Nephron (organoid): ENCODE results near the gene CDK18.

ENCODE experiments used
- H3K27ac Mint-ChIP-seq, 3 experiments: 2 replicates each; pipeline ENCODE4 v1.8.0; 2020; ENCODE audit warnings: mixed read lengths in 3 of 3, mild to moderate bottlenecking in 2 of 3, moderate library complexity in 1 of 3
- H3K27me3 Mint-ChIP-seq: 2 replicates; pipeline ENCODE4 v1.8.0; 2021; ENCODE audit warnings: low read depth, mild to moderate bottlenecking, moderate library complexity, mixed read lengths
- H3K36me3 Mint-ChIP-seq: 2 replicates; pipeline ENCODE4 v1.8.0; 2020; ENCODE audit warnings: low read depth, mixed read lengths
- H3K4me1 Mint-ChIP-seq: 2 replicates; pipeline ENCODE4 v1.8.0; 2020; ENCODE audit warnings: mixed read lengths
- H3K4me3 Mint-ChIP-seq, 3 experiments: 2 replicates each; pipeline ENCODE4 v1.8.0; 2020; ENCODE audit warnings: mild to moderate bottlenecking in 3 of 3, mixed read lengths in 3 of 3, moderate library complexity in 2 of 3
- H3K9me3 Mint-ChIP-seq: 2 replicates; pipeline ENCODE4 v1.8.0; 2020; ENCODE audit warnings: mixed read lengths
- CTCF ChIP-seq, 3 experiments: fragments of 200-600 bp; sonication (generic); IDR thresholded peaks; one replicate each; pipeline ENCODE4 v1.5.0; 2021; ENCODE audit warnings: antibody characterized with exemption in 3 of 3; ENCODE audit not compliant: unreplicated experiment in 3 of 3

CDK18 gene

DNA sequence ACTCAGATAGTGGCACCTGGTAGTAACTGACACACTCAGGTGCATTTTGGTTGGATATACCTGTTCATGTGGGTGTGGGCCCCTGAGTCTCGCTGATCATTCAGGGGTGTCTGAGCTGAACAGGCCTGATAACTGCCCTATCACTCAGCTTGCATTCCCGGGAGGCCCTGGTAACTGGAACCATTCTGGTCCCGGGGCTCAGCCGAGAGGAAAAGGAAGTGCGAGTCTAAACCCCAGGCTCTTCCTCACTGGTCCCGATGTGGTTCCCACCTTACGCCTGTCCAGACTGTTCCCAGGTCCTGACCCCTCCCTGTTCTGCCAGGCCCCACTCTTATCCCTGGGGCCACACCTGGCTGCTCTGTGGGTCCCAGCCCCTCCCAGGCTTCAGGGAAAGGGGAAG, 11.7 kb upstream of the CDK18 start:
- Mint-ChIP-seq H3K9me3 (no peaks in the 10 kb centered on the region), H3K4me3 (no peak overlapping the region), H3K4me1 (peaks cover 51% of the 10 kb centered on the region), H3K27me3 (peaks cover 21% of the 10 kb centered on the region), H3K27ac (peak overlapping the region in 2 of 3 experiments; percentile 54 to 73), H3K36me3 (peaks cover 3% of the 10 kb centered on the region)
- no peak for TF ChIP-seq CTCF (IDR thresholded peaks at IDR 0.05; ENCODE audit: unreplicated experiment in 3 of 3)

DNA sequence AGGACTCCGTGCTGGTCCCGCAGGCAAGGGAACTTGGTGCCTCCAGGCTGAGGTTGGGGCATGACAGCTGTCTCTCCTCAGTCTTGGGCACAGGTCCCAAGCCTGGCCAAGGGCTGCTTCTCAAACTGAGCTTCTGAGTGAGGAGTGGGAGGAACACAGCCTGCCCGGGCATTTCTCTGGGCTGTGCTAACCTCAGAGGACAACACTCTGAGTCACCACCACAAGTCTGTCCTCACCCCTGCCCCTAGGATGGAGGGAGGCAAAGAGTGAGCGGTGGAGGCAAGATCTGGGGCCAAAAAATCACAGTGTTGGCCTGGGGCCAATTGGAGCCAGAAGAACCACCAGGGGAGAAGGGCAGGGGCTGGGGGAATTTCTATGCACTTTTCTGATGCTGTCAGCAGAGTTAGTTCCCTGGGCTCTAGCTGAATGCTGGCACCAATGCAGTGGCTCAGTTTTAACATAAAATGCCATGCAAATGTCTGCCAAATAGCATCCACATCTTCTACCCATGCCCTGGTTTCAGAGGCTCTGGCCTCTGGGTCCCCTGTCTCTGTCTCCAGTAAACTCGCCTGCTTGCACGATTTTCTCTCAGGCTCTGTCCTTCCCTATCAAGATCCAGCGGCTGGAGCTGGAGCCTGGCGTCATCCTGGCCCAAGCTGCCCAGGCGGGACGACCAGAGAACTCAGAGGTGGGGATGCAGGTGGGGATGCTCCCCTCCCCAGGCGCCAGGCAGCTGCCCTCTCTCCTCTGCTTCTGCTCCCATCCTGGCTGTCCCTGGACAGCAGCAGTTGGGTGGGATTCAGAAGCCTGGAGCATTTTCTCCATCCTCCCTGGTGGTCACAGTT, 11.0 kb upstream of the CDK18 start:
- peaks cover 46% of the 10 kb centered on the region for H3K4me1 Mint-ChIP-seq
- peak overlapping the region; percentile 54 to 73 (median 63) for H3K27ac Mint-ChIP-seq
- H3K9me3 Mint-ChIP-seq, result no peaks in the 10 kb centered on the region
- no peaks in the 10 kb centered on the region for H3K36me3 Mint-ChIP-seq
- TF ChIP-seq CTCF (IDR thresholded peaks at IDR 0.05; ENCODE audit: unreplicated experiment in 3 of 3), result no peak
- peak overlapping the region in 1 of 3 experiments; percentile 4 for H3K4me3 Mint-ChIP-seq
- H3K27me3 Mint-ChIP-seq, result peaks cover 15% of the 10 kb centered on the region

- no peaks in the 10 kb centered on the region for H3K9me3 Mint-ChIP-seq
- peak in 2 of 3 experiments; percentile 10 to 16 for TF ChIP-seq CTCF (IDR thresholded peaks at IDR 0.05; ENCODE audit: unreplicated experiment in 3 of 3)
- H3K27me3 Mint-ChIP-seq, result peaks cover 11% of the 10 kb centered on the region
- H3K4me3 Mint-ChIP-seq, result no peak overlapping the region
- peak overlapping the region; percentile 54 to 73 (median 66) for H3K27ac Mint-ChIP-seq
- peaks cover 51% of the 10 kb centered on the region for H3K4me1 Mint-ChIP-seq
- no peaks in the 10 kb centered on the region for H3K36me3 Mint-ChIP-seq
These were observed 10.4 kb upstream of the CDK18 start for GRCh38 chr1:205494115-205494514.

GRCh38 chr1:205495237-205495823, 9.1 kb upstream of the CDK18 start:
- Mint-ChIP-seq H3K9me3 (no peaks in the 10 kb centered on the region), H3K4me3 (peak overlapping the region in 2 of 3 experiments; percentile 23 to 32), H3K27ac (peak overlapping the region; percentile 79 to 85 (median 83))

GRCh38 chr1:205496661-205497060, 7.8 kb upstream of the CDK18 start:
- H3K27ac Mint-ChIP-seq, result peak overlapping the region; percentile 79 to 85 (median 83)
- TF ChIP-seq CTCF (IDR thresholded peaks at IDR 0.05; ENCODE audit: unreplicated experiment in 3 of 3), result no peak
- H3K27me3 Mint-ChIP-seq, result no peaks in the 10 kb centered on the region
- H3K36me3 Mint-ChIP-seq, result no peaks in the 10 kb centered on the region
- H3K4me1 Mint-ChIP-seq, result peaks cover 61% of the 10 kb centered on the region
- H3K4me3 Mint-ChIP-seq, result no peak overlapping the region
- H3K9me3 Mint-ChIP-seq, result no peaks in the 10 kb centered on the region

More at GRCh38 chr1:205495237-205495823, 9.1 kb upstream of the CDK18 start:
- no peak for TF ChIP-seq CTCF (IDR thresholded peaks at IDR 0.05; ENCODE audit: unreplicated experiment in 3 of 3)
- H3K4me1 Mint-ChIP-seq, result peaks cover 49% of the 10 kb centered on the region
- H3K27me3 Mint-ChIP-seq, result no peaks in the 10 kb centered on the region
- no peaks in the 10 kb centered on the region for H3K36me3 Mint-ChIP-seq
